ENCODE data around the gene PLD1.

Gene PLD1

GRCh38 chr3:171672538-171672937 lies 137.7 kb downstream of the PLD1 start:
- H3K9me3 ChIP-seq, result no peaks in the 10 kb centered on the region
- no peak for TF ChIP-seq CTCF (IDR thresholded peaks at IDR 0.05)
- intact Hi-C loops (cut with DNase I; ENCODE audit: low total_unique reads), result no loop called here
- H3K4me1 ChIP-seq, result no peaks in the 10 kb centered on the region
- no peak for DNase-seq
- H3K27me3 ChIP-seq, result no peaks in the 10 kb centered on the region
- H3K4me3 ChIP-seq, result no peak overlapping the region
- H3K36me3 ChIP-seq, result peaks cover 27 to 59% (median 27%) of the 10 kb centered on the region in 3 donors
- no peak overlapping the region for H3K27ac ChIP-seq

GRCh38 chr3:171672124-171672523 lies 138.2 kb downstream of the PLD1 start:
- Histone ChIP-seq H3K9me3 (no peaks in the 10 kb centered on the region), H3K4me1 (no peaks in the 10 kb centered on the region), H3K4me3 (no peak overlapping the region), H3K36me3 (peaks cover 31 to 63% (median 31%) of the 10 kb centered on the region in 3 donors), H3K27ac (no peak overlapping the region), H3K27me3 (no peaks in the 10 kb centered on the region)
- TF ChIP-seq CTCF (IDR thresholded peaks at IDR 0.05), result no peak
- DNase-seq, result no peak
- intact Hi-C loops (cut with DNase I; ENCODE audit: low total_unique reads), result no loop called here

- H3K27ac ChIP-seq, result no peak overlapping the region
- no peaks in the 10 kb centered on the region for H3K9me3 ChIP-seq
- no peak overlapping the region for H3K4me3 ChIP-seq
- peaks cover 30 to 67% (median 34%) of the 10 kb centered on the region in 3 donors for H3K36me3 ChIP-seq
- DNase-seq, result no peak
- intact Hi-C loops (cut with DNase I; ENCODE audit: low total_unique reads), result no loop called here
- no peaks in the 10 kb centered on the region for H3K4me1 ChIP-seq
- TF ChIP-seq CTCF (IDR thresholded peaks at IDR 0.05), result no peak
- no peaks in the 10 kb centered on the region for H3K27me3 ChIP-seq
These were observed 138.6 kb downstream of the PLD1 start for GRCh38 chr3:171671709-171672108.

- no peak for TF ChIP-seq CTCF (IDR thresholded peaks at IDR 0.05)
- intact Hi-C loops (cut with DNase I; ENCODE audit: low total_unique reads), result no loop called here
- no peak overlapping the region for H3K27ac ChIP-seq
These were observed 143.8 kb downstream of the PLD1 start for GRCh38 chr3:171666516-171666915.

GRCh38 chr3:171663805-171664204 lies 146.5 kb downstream of the PLD1 start:
- H3K36me3 ChIP-seq, result peaks cover 27 to 42% (median 37%) of the 10 kb centered on the region in 3 donors
- peaks cover 0 to 18% (median 0%) of the 10 kb centered on the region in 4 donors for H3K4me1 ChIP-seq
- H3K27ac ChIP-seq, result no peak overlapping the region
- no peaks in the 10 kb centered on the region for H3K9me3 ChIP-seq
- no peak for DNase-seq
- intact Hi-C loops (cut with DNase I; ENCODE audit: low total_unique reads), result no loop called here
- TF ChIP-seq CTCF (IDR thresholded peaks at IDR 0.05), result no peak
- no peak overlapping the region for H3K4me3 ChIP-seq
- H3K27me3 ChIP-seq, result no peaks in the 10 kb centered on the region

More at GRCh38 chr3:171666516-171666915, 143.8 kb downstream of the PLD1 start:
- Histone ChIP-seq H3K4me3 (no peak overlapping the region), H3K27me3 (no peaks in the 10 kb centered on the region), H3K9me3 (no peaks in the 10 kb centered on the region), H3K36me3 (peaks cover 24 to 53% (median 34%) of the 10 kb centered on the region in 3 donors), H3K4me1 (no peaks in the 10 kb centered on the region)
- no peak for DNase-seq

- intact Hi-C loops (cut with DNase I; ENCODE audit: low total_unique reads), result no loop called here
- peaks cover 12 to 27% (median 23%) of the 10 kb centered on the region in 3 donors for H3K36me3 ChIP-seq
- H3K27me3 ChIP-seq, result no peaks in the 10 kb centered on the region
- H3K27ac ChIP-seq, result no peak overlapping the region
- TF ChIP-seq CTCF (IDR thresholded peaks at IDR 0.05), result no peak
- no peak for DNase-seq
- H3K4me3 ChIP-seq, result no peak overlapping the region
- H3K4me1 ChIP-seq, result peaks cover 0 to 24% (median 0%) of the 10 kb centered on the region in 4 donors
- H3K9me3 ChIP-seq, result no peaks in the 10 kb centered on the region
These were observed 148.8 kb downstream of the PLD1 start for GRCh38 chr3:171661484-171661883.

Data from tibial artery (tissue), 4 donors.